ENCODE data around the gene HOXD8.

Gene HOXD8

DNA sequence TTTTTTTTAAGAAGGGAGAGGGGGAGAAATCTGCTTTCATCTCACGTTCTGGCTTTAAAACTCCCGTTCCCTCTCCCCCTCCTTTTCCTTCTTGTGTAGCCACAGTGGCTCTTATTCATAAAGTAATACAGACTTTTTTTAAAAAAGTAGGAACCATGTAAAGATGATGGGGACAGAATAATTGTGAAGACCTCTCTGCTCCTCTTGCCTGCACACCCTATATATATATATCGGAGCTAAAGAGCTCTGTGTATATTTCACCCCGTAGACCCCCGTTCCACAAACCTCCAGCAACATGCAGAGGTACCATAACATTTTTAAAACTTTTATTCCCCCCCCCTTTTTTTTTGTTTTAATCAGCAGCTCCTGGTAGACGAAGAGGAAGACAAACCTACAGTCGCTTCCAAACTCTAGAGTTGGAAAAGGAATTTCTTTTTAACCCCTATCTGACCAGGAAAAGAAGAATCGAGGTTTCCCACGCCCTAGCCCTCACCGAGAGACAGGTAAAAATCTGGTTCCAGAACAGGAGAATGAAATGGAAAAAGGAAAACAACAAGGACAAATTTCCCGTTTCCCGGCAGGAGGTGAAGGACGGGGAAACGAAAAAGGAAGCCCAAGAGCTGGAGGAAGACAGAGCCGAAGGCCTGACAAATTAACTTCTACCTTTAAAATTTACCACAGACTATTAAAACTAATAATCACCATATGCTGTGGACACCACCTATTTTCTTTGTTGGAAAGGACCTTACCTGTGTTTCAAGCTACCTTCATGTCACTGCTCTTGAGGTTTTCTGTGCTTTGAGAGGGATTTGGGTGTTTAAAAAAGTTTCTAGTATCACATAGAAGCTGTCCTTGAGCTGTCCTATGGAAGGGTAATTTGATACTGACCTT lies 1.7 kb downstream of the HOXD8 start:
- DNase-seq (ENCODE audit: low read depth) = no peak

- DNase-seq (ENCODE audit: low read depth) = no peak
Measured at GRCh38 chr2:176131848-176132158, 2.3 kb downstream of the HOXD8 start.

DNA sequence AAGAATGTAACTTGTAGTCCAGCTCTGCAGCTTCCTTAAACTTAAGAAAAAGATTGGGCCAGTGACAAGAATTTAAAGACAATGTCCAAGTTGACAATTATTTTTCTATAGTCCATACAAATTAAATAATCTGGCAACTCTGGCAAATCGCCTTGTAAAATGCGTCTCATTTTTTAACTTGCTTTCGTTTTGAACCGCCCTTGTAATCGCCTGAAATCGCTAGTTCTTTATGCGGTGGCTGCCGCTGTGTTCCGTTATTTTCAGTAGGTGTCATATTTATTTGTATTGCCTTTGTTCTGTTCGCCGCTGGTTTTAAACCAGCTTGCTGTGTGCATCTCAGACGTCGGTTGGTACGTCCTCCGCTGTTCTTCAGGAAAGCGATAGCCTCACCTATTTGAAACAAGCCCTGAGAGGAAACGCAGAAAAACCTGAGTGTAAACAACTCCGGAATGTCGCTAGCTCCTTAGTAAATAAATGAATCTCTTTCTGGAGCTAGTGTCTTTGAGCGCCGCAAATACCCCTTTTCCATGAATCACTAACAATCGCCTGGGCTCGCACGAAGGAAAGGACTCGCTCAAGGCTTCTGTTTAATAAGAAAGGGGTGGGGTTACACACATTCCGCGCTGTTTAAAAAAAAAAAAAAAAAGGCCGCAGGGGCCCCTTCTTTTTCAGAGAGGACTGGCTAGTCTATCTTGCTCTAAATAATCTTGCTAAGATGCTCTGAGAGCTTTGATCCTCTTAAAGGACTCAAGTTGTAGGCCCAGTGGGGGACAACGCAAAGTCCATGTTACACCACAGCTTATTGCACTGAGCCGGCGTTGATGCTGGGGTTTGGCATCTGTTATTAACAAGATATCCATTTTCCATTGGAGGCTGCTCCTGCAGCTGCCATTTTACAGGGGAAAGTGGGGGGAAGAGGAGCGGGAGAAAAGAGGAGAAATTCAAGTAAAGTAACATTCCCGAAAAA lies 3.0 kb downstream of the HOXD8 start:
- DNase-seq (ENCODE audit: low read depth) = no peak

- no peak for DNase-seq (ENCODE audit: low read depth)
Measured at GRCh38 chr2:176133389-176133788, 3.9 kb downstream of the HOXD8 start.

DNA sequence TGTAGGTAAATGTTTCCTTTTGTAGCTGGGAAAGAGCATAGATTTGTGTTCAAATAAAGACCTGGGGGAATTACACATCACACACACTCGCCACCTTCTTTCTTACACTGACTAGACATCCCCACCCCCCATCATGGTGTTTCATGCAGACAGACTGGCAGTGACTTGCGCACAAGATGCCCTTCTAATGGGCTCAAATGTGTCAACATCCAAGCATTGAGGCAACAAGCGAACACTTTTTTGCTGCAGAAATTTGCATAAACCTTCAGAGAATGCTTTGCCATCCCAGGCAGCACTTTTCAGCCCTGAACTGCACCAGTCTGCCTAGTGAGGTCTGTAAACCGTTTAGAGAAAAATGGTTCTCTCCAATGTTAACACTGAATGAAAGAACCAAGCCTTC lies 4.5 kb downstream of the HOXD8 start:
- no peak for DNase-seq (ENCODE audit: low read depth)

DNA sequence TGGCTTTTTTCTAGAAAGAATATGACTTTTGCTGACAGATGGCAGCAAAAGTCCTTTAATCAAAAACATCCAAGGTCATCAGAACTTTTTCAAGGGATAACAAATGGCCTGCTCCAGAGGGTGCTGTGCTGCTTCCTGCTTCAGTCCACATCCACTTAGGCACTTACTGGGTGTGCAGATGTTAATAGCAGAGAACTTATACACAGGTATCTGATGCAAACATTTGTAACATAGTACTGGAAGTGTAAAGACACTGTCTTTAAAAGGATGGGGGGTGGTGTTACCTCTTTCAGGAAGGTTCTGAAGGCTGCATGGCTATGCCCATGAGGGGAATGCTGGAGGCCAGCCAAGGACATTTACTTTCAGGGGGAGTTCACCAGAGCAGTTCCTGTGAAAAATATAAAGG lies 5.5 kb downstream of the HOXD8 start:
- no peak for DNase-seq (ENCODE audit: low read depth)

DNA sequence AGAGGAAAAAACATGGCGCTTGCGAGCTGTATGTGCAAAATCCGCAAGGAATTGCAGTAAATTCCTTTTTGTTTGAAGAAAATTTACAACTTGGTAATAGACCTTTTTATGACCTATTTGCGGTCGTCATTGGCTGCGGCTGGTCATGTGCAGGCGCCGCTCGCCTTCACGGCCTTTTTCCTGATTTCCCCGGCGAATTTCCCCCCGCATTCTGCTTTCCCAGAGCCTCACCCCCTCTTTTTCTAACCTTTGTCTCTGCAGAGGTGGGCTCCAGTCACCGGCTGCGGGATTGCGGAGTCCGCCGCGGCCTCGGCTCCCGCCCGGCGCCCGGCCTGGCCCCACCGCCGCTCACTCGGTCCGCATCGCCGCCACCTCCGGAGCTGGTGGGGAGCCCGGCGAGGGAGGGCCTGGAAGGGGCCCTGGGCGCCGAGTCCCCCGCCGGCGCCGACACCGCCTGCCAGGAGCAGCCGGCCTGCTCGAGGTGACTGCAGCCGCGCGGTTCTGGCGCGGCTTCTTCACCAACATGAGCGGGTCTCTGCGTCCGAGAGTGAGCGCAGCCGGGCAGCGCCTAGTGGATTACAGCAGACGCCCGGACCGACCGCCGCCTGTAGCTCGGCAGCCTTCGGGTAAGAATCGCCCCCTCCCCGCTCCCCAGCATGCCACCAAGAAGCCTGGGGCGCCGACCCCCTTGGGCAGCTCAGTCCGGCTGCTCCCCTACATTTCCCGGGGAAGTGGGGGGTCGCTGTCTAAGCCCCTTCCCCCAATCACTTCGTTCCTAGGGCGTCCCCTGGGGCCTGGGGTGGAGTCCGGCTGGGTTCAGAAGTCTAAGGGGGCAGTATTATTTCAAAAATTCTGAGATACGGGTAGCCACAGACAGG lies 7.1 kb downstream of the HOXD8 start:
- no peak for DNase-seq (ENCODE audit: low read depth)

DNA sequence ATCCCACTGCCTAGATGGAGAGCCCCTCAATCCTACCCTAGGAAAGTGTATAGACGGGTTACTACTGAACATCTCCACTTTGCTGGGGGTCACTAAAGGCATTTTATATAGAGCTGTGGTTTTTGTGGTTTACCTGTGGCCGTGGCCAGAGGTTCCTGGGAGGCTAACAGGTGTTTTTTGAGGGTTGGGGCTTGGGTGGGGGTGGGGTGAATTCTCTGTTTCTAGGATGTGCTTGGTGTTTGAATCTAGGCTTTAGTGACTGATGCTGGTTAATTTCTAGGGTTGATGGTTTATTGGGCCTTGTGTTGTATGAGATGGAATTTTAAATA lies 7.7 kb downstream of the HOXD8 start:
- no peak for DNase-seq (ENCODE audit: low read depth)

DNA sequence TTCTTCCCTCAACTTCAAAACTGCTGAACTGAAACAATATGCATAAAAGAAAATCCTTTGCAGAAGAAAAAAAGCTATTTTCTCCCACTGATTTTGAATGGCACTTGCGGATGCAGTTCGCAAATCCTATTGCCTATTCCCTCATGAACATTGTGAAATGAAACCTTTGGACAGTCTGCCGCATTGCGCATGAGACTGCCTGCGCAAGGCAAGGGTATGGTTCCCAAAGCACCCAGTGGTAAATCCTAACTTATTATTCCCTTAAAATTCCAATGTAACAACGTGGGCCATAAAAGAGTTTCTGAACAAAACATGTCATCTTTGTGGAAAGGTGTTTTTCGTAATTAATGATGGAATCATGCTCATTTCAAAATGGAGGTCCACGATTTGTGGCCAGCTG lies 8.4 kb downstream of the HOXD8 start:
- DNase-seq (ENCODE audit: low read depth) = no peak

- no peak for DNase-seq (ENCODE audit: low read depth)
Measured at GRCh38 chr2:176138526-176138922, 9.0 kb downstream of the HOXD8 start.

DNA sequence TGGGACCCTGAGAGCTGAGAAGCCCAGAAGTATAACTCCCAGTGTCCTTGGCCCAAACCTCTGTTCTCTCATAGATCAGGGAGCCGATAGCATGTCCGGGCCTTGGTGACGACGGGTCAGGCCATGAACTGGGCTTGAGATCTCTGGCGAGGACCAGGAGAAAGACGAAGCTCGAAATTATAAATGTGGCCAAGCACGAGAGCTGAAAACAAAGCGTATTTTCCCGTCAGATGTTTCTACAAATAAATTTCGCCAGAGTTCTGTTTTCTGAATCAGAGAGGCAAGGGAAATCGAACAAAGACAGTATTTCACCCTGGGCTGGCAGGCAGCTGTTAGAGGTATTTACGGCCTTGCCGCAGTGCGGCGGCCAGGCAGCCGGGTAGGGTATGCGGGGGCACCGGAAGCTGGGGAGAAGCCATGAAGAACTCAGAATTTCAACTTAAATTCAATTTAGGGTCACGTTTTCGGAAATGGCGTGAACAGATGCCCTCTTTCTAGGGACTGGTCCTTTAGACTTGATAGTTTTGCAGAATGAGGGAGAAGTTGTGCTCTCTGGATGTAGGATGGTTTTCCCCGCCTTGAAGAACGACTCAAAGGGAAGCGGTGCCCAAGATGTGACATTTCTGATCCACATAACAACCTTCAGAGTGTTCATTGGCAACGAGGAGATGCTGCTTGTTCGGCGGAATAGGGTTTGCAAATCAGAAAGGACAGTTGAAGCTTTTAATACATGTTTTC lies 9.6 kb downstream of the HOXD8 start:
- DNase-seq (ENCODE audit: low read depth) = no peak

GRCh38 chr2:176139661-176140512 lies 10.4 kb downstream of the HOXD8 start:
- no peak for DNase-seq (ENCODE audit: low read depth)

GRCh38 chr2:176140513-176141317 lies 11.2 kb downstream of the HOXD8 start:
- peak; percentile 34 for DNase-seq (ENCODE audit: low read depth)

- DNase-seq (ENCODE audit: low read depth) = no peak
Measured at GRCh38 chr2:176142281-176142680, 12.8 kb downstream of the HOXD8 start.

- DNase-seq (ENCODE audit: low read depth) = no peak
Measured at GRCh38 chr2:176145085-176145969, 15.8 kb downstream of the HOXD8 start.

- DNase-seq (ENCODE audit: low read depth) = no peak
Measured at GRCh38 chr2:176146101-176146500, 16.6 kb downstream of the HOXD8 start.

DNA sequence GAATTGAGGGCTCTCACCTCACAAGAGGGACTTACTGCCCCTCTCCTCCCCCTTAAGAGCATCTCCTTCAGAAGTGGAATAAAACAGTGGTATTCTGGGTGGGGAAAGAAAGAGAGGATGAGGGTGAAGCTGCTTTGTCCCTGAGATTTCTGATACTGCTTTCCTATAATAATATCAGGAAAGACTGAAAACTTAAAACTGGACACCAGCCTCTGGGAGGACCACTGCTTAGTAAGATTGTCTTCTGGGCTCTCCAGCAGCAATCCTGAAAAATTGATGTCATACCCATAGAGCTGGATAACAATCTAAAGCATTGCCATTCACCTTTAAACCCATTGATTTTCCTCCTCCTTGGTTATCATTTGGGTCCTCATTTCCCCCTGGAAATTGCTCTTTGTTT lies 17.1 kb downstream of the HOXD8 start:
- no peak for DNase-seq (ENCODE audit: low read depth)

GRCh38 chr2:176147210-176147799 lies 17.8 kb downstream of the HOXD8 start:
- DNase-seq (ENCODE audit: low read depth) = no peak

Data from T follicular helper cell (primary cell).